LHCN-M2 (cell line): ENCODE measurements around the gene UTP25. TPM values are rescaled to one million over a fixed set of nuclear protein-coding genes. Genes with fewer than 3 reads are reported as not detected.
A peak's percentile ranks its signal among the peaks of the same experiment; 100 is the strongest.
"Not testable (repeated sequence)": the region's sequence is repeated elsewhere in the genome, so short reads cannot be mapped to it uniquely, and the experiment has no call there.

ENCODE experiments used
- DNase-seq: peaks from one replicate; pipeline ENCODE4 v3.0.0-alpha.2; 2012; ENCODE audit warnings: low read depth
- total RNA-seq: library from RNA; depleted of rRNA; stranded (reverse); fragments of >200 nt; gene quantifications from 2 replicates; pipeline ENCODE4 v1.2.3, GENCODE V29; 2014

Gene UTP25
- total RNA-seq, 1 experiment from 2014 or later: 9.5 TPM

DNA sequence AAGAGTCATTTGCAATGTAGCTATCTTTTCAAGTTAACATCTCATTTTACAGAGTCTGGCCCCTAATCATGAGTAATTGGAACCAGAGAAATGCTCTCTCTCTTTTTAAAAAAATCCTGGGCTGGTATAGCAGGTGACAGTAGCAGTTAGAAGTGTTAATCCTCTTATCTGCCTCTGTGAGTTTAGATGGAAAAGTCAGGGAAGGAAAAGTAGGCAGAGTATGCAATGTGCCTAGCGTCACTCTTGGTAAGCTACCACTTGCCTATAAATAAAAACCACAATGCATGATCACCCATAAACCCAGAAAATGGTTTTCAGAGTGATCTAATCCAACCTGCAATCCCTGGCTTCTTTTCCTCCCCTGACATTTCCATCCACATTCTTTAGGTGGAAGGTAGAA lies 43.2 kb downstream of the UTP25 start:
- DNase-seq: peak; percentile 40

DNA sequence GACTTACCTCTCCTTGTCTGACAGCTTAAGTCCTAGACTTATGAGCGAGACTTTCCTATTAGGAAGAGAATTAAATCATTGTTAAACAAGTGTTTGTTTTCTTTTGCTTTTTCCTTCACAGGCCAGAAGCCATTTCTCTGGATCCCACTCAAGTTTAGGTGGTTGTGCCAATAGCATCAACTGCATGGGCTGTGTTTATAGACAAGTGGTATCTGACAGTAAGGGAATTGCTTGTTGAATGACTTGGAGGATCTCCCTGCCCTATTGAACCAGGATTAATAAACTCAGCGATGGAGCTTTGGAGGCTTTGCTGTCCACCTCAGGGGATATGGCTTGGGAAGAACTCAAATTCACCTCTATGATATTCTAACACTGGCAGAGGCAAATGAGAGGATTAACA lies 43.7 kb downstream of the UTP25 start:
- DNase-seq: no peak

DNA sequence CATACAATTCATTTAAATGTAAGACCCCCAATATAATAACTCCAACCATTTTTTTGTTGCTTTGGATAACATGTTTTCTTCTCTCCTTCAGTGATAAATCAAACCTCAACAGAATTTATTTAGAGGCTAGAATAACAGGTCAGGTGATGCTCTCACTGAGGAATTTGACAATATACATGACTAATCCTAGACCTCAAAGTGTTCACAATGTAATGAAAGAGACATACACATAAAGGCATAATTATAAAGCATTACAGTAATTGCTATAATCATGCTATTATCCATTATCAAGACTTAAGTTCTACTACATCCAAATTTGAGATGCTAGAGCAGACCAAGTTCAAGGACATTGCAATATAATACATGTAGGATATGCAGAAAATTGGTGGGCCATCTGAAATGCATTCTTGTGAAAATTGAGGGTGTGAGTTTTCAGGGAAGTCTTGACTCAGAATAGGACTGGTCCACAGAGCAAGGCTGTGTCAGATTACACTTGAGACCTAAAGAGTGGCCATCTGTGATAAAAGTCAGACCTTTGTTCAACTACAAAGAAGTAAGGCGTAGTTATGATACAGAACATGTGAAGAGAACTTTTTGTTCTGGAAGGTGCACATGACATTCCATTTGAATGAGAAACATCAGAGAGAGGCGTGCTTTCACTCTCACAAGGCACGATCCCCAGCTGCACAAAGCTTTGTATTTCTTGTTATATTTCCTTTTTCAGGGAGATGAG lies 45.5 kb downstream of the UTP25 start:
- peak; percentile 97 for DNase-seq

DNA sequence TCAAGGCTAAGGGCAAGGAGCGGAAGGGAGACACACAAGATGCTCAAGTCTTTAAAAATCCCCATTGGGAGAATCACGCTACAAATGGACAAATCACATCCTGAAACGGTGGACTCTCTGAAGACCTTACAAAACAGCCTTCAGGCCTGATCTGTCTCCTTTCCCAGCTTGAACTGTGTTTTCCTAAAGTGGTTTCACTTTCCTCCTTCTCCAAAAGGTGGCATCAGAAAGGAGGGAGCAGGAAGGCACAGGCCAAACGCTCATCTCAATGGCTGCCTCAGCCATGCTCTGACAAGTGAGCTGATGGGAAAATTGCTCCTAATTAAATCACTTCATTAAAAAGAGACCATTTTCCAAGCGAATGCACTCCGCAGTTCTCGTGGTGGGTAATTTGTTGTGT lies 47.7 kb downstream of the UTP25 start:
- peak; percentile 88 for DNase-seq

DNA sequence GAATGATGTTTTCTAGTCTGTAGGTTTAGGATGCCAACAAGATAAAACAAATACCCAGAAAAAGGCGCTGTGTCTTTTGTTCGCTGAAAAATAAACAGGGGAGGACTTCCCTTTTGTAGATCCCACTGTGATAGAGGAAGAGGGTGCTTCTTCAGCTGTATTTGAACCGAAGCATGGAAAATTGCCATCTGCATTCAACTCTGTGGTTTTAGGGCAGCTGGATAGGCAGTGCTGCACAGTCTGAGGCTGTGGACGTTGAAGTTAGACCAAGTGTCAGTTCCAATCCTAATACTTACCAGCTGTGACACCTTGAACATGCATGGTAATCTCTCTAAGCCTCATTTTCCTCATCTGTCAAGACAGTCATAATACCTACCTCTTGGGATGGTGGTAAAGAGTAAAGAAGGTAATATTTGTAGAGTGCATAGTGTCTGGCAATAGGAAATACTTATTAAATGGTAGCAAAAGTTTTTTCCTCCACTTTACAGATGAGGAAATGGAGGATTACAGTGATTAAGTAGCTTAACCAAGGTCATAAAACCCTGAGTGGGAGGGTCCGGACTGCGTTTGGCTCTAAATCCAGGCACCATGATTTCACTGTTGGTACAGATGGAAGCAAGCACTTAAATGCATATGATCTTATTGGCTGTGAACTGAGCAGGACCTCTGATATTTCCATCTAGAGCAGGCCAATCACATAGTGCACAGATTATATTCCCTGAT lies 48.5 kb downstream of the UTP25 start:
- peak; percentile 65 for DNase-seq

DNA sequence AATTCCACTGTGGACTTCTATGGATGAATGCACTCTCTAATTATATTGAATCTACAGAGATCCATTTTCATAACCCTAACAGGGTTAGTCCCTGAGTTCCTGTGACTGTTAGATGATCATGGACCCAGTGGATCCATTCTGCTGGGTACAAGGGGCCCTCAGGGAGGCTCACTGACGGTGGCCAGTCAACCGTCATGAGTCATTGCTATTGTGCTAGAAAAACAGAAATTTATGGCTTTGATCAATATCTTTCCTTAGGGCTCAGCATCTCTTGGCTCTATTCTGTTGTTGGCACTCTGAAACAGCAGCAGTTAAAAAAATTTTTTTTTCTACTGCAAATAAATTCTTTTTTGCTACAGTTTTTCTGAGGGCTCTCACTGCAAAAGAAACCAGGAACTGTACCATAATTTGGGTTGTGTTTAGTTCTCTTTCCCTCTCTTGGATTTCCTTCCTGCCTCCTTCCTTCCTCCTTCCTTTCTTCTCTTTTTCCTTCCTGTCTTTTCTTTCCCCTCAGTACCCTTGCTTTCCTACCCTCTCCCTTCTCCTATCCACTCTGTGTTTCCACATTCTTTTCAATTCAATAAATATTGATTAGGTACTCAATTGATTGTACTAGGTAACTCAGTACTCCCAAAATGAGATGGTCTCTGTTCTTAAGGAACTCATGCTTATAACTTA lies 49.5 kb downstream of the UTP25 start:
- DNase-seq: no peak

DNA sequence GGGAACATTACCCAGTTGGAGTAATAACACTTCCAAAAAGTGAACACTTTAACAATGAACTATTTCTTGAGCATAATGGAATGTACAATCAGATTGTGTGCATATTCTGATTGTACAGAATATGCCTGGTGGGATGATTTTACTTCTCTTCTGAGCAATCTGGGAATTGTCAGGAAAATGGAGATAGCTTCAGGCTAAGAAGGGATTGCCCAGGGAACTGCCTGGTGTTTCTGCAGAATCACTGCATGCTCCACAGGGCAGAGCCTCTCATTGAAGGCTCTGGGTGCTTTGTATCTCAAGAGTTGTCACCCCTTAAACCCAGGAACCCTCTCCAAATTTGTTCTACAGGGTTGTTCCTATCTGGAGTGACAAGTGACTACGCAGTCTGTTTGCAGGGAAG lies 51.2 kb downstream of the UTP25 start:
- no peak for DNase-seq

DNA sequence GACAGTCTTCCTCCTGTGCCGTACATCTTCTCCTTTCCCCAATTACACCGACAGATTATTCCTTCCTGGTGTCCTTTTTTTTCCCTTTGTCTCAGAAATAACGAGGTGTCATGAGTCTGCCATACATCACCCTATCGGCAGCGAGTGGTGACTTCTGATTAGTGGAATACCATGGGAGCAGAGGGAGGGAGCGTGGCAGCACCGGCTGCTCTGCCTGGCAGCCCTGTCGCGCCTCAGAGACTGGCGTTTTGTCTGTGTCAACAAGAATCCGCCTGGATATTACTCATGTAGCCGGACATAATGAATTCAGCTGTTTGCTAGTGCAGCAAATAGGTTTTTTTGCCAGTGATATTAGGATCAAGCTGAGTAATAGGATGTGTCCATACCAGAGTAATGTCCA lies 51.8 kb downstream of the UTP25 start:
- peak; percentile 92 for DNase-seq

DNA sequence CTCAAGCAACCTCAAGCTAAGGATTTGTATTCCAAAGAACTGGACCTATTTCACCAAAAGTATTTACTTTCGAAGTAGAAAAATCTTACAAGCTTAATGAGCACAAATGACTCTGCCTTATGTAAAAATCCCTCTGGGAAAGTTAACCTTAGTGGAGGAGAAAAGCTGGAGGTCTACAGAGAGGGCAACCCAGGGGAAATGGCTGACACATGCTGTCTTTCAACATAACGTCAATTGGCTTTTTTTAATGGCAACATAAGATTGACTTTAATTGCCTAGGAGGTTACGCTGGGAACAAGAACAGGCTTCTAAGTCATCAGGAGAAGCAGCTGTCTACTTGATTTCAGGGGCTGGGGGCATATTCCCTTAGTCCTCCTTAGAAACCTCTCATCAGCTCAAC lies 52.3 kb downstream of the UTP25 start:
- DNase-seq: peak; percentile 32

DNA sequence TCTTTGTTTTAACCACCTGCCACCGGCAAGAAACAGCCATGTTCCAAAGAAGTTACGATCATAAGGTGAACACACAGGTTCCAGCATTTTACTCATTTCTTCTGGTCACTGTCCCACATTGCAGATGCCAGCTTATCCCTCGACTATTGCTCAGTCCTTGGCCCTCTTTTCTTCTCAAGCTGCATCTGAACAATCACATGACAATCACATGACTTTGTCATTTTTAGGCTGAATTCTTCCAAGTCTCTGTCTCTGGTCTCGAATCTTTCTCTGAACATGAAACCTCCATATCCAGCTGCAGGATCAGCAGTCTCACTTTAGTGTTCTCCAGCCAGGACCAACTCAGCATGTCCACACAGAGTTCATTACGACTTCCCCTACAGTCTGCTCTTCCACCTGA lies 53.8 kb downstream of the UTP25 start:
- no peak for DNase-seq

DNA sequence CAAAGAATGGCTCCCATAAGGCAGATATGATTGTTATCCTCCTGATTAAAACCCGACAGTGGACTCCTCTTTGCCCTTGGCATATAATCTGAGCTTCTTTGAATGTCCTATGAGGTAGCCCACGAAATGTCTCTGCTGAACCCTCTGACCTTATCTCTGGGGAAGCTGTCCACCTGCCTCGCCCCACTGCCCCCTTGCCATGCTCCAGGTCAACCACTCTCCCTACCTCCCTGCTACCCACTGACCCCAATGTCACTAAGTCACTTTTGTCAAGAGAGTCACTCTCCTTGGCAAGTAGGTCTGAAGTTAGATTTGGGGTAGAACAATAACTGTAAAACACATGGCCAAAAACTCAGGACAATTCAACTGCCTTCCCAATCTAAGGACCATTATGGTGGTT lies 54.5 kb downstream of the UTP25 start:
- DNase-seq: no peak

DNA sequence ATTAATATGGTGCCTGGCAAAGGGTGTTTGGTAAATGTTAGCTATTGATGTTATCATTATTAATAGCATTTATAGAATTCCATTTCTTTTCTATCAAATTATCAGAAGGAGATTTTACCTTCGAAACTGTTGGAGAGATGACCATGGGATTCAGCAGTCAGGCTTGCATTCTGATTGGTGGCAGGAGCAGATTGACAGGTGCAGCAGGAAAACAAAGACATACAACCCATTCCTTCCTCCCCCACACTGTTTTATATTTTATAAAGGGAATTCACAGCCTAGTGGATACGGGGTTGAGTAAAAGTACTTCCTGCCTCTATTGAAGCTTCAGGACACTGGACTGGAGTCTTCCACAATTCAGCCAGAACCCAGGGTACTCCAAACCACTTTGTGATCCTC lies 55.2 kb downstream of the UTP25 start:
- no peak for DNase-seq

DNA sequence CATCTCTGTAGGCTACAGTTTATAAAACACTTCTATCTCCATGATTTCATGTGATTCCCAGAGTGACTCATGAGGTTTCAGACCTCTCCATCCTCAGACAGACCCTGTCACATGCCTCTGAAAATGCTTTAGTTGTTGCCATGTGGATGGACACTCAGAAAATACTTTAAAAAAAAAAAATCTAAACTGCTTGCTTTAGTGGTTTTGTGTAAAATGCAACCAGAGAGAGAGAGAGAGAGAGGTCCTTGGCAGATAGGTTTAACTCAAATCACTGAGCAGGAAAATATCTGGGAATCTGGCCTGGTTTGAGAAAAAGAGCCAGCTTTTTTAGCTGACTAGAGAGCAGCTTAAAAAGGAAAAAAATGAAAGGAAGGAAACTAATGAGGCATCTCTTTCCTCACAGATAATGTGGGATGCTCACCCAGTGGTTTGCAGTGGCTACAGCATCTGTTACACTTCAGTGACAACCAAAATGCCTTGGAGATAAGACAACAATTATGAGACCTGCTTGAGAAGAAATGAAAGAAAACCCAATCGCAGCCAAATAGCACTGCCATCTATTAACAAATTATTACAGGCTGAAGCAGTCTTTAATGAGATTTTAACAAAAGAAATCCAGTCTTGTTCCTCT lies 55.7 kb downstream of the UTP25 start:
- peak; percentile 90 for DNase-seq

DNA sequence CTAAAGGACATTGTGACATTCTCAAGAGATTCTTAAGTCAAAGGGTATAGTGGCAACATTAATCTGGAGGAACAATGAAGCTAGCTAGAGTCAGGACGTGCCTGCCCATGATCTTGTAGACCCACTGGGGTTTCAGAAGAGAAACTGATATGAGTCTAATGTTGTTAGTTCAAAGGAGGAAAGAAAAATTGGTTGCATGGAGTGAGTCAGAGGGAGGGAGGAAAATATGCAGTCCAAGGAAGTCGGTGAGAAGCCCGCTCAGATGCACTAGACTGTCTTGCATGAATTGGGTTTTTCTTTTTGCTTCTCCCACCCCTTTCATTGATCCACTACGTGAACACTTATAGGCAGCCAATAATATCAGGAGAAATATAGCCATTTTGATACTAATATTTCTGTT lies 56.5 kb downstream of the UTP25 start:
- peak; percentile 81 for DNase-seq

DNA sequence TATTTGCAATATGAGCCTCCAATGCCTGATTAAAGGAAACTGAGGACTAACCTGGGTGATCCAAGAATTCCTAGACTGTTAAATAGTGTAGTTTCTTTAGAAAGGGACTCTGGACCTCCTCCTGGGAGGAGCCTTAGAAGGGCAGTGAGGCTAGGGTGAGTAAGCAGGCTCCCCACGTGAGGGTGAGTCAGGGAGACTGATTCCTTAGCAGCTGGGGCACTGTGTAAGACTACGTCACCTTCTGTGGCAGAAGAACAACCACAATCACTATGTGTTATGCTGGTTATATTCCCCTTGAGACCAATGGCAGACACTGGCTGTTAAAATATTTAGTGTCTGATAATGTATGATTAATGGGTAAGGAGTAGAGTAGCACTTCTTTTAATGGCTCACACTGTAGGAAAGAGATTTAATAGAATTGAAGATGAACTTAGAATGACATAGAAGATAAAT lies 56.9 kb downstream of the UTP25 start:
- peak; percentile 100 for DNase-seq

DNA sequence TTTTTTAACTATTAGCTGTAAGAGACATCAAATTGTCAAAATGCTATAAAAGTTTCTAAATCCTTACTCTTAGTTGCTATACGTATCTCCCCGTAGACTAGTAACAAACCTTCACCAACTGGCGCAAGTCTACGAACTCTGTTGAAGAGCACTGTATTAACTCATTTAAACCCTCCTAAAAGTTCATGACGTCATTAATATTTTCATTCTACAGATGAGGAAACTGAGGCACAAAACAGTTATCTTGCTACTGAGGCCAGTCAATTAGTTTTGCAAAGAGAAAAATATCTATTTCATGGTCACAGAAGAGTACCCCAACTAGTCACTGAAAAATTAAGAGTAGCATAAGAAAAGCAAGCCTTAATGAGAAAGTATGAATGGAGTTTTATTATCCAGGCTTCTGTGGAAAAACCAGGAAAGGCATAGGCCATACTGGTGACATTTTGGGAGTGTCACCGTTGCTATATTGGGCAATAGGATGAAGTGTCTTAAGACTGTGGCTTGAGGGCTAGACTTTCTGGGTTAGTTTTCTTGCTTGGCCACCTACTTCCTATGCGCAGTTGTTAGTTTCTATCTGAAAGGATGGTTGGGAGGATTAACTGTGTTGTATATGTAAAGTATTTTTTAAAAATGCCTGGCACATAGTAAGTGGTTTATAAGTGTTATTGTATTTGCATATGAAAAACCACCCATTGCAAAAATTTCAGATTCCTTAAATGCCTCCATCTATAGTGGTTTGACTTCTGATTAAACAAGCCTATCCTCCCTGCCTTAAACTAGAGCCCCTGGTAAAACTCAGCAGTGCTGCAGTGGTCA lies 57.8 kb downstream of the UTP25 start:
- peak; percentile 28 for DNase-seq

DNA sequence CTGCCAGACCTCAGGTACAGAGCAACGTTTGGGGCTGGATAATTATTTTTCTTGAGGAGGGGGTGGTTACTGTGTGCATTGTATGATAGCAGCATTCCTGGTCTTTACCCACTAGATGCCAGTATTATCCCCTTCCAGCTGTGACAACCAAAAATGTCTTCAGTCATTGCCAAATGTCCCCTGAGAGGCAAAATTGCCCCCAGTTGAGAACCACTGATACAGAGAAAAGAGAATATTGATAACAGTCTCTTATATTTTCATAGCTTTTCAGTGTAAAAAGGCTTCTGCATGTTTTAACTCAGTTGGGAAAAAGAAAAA lies 58.4 kb downstream of the UTP25 start:
- peak; percentile 51 for DNase-seq

DNA sequence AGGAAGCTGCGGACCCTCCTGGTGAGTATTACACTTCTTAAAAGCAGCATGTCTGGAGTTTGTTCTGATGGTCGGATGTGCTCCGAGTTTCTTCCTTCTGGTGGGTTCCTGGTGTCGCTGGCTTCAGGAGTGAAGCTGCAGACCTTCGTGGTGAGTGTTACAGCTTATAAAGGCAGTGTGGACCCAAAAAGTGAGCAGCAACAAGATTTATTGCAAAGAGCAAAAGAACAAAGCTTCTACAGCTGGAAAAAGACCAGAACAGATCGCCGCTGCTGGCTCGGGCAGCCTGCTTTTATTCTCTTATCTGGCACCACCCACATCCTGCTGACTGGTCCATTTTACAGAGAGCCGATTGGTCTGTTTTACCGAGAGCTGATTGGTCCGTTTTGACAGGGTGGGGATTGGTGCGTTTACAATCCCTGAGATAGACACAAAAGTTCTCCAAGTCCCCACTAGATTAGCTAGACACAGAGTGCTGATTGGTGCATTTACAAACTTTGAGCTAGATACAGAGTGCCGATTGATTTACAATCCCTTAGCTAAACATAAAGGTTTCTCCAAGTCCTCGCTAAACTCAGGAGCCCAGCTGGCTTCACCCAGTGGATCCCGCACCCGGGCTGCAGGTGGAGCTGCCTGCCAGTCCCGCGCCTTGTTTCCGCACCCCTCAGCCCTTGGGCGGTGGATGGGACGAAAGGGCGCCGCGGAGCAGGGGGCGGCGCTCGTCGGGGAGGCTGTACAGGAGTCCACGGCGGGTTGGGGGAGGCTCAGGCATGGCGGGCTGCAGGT lies 60.7 kb downstream of the UTP25 start:
- not testable (repeated sequence) for DNase-seq

DNA sequence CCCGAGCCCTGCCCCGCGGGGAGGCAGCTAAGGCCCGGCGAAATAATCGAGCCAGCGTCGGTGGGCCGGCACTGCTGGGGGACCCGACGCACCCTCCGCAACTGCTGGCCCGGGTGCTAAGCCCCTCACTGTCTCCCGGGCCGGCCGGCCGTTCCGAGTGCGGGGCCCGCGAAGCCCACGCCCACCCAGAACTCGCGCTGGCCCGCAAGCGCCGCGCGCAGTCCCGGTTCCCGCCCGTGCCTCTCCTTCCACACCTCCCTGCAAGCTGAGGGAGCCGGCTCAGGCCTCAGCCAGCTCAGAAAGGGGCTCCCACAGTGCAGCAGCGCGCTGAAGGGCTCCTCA lies 61.3 kb downstream of the UTP25 start:
- DNase-seq: no peak

DNA sequence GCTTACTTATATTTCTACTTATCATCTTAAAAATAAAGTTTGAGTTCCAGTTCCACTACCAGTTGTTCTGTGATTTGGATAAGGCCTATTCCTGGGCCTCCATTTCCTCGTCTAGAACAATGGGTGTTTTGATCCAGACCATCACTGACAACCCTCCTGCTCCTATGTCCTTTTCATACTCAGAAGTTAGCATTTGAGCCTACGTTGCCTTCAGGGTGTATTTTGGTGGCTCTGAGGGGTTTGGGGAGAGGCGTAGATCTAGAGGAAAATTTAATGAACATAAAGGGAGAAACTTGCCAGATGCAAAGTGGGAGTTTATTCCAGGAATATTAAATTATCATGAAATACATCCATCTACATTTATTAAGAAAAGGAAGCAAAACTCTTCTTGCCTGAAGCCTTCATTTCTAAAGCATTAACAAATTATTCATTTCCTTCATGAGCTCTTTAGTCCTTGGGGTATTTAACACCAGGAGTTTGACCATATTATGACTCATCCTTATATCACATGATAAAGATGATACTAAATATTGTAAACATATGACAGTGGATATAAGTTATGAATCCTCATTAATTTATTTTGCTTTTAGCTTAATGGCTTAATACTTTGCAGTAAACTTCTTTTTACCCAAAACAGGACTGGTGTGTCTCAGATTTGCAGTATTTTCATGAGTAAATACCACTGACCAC lies 63.0 kb downstream of the UTP25 start:
- peak; percentile 52 for DNase-seq
